ENCODE measurements around the gene ATF1.
"Not testable (repeated sequence)": the region's sequence is repeated elsewhere in the genome, so short reads cannot be mapped to it uniquely, and the experiment has no call there.

Gene ATF1

DNA sequence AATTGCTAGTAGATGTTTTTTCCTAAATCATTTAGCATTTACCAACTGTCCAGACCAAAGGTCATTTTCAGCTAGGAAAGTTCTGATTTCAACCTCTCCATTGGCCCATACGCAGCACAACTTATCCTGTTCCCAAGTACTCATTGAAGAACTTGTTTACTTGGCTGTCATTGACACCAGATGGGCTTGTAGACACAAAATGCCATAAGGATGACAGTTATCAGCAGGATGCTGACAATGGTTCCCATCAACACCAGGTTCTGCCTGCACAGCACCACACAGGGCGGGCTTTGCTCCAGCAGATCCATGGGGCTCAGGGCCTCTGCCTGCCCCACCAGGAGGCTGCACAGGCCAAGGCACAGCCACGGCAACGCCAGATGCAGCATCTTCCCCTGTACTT is 42.3 kb downstream of the ATF1 start:
- DNase-seq = no peak

DNA sequence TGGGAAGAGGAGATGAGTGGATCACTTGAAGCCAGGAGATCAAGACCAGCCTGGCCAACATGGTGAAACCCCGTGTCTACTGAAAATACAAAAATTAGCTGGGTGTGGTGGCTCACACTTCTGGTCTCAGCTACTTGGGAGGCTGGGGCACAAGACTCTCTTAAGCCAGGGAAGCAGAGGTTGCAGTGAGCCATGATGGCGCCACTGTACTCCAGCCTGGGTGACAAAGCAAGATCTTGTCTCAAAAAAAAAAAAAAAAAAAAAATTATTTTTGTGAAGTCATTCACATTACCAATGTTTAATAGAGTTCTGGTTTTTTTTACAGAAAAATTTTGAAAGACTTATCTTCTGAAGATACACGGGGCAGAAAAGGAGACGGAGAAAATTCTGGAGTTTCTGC is 45.2 kb downstream of the ATF1 start:
- not testable (repeated sequence) for DNase-seq

DNA sequence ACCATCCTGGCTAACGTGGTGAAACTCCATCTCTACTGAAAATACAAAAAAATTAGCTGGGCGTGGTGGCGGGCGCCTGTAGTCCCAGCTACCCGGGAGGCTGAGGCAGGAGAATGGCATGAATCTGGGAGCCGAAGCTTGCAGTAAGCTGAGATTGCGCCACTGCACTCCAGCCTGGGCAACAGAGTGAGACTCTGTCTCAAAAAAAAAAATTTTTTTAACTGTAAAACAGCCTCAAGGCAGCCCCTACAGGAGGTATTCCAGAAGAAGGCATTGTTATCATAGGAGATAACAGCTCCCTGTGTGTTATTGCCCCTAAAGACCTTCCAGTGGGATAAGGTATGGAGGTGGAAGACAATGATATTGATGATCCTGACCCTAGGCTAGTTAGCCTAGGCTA is 51.0 kb downstream of the ATF1 start:
- DNase-seq = not testable (repeated sequence)

DNA sequence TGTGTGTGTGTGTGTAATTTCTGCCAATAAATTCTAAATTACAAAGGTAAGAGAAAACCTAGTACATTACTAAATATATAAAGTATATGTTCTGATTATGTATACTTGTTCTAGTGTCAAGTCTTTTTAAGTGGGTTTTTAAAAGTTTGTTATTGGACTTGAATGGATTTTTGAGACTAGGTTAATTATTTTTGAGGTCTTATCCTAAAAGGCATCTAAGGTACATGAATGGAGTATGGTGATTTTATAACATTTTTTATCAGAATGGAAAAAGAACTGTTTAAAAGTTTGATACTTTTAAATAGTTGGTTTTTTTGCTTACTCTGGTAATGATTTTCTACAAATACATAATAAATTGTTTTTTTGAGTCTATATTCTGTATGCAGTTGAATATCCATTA is 56.3 kb downstream of the ATF1 start:
- no peak for DNase-seq

DNA sequence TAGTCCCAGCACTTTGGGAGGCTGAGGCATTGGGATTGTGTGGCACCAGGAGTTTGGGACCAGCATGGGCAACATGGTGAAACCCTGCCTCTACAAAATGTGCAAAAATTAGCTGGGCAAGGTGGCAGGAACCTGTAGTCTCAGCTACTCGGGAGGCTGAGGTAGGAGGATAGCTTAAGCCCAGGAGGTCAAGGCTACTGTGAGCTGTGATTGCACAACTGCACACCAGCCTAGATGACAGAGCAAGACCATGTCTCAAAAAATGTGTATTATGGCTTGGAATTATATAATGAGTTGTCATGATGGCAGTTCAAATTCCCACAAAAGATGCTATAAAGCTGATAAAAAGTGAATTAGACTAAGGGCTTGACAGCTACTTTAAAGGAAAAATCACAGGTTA is 58.2 kb downstream of the ATF1 start:
- DNase-seq = no peak

DNA sequence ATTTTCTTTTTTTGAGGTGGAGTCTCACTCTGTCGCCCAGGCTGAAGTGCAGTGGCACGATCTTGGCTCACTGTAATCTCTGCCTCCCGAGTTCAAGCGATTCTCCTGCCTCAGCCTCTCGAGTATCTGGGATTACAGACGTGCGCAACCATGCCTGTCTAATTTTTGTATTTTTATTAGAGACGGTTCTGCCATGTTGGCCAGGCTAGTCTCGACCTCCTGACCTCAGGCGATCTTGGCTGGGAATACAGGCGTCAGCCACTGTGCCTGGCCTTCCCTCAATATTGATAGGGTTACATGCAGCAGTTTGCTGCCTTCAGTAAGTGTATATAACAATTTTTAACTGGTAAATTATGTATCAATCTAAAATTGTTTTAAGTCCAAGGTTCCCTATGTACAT is 59.8 kb downstream of the ATF1 start:
- DNase-seq = not testable (repeated sequence)

DNA sequence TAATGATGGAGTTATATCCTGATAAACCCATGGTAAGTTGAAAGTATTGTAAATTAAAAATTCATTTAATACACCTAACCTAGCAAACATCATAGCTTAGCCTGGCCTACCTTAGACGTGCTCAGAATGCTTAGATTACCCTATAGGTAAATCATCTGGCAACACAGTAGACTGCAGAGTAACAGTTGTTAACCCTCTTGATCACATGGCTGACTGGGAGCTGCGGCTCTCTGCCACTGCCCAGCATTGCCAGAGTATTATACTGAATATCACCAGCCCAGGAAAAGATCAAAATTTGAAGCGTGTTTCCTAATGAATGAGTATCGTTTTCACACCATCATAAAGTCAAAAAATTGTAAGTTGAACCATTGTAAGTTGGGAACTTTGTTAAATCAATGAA is 61.0 kb downstream of the ATF1 start:
- no peak for DNase-seq

DNA sequence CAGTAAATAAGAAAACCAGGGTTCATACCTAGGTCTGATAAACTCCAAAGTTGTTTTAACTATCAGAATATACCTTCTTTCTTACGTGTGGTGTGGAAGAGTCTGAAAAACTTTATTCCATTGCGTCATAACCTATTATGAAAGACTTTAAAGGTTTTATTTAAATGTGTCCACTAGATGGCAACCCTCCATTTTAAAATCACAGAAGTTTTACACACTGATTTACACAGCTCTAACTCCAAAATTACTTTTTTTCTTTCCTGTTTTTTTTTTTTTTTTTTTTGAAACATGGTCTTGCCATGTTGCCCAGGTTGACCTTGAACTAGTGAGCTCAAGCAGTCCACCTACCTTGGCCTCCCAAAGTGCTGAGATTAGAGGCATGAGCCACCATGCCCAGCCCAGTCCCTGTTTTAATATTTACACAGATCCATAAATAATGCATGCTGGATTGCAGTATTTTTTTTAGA is 61.5 kb downstream of the ATF1 start:
- peak; percentile 48 for DNase-seq

DNA sequence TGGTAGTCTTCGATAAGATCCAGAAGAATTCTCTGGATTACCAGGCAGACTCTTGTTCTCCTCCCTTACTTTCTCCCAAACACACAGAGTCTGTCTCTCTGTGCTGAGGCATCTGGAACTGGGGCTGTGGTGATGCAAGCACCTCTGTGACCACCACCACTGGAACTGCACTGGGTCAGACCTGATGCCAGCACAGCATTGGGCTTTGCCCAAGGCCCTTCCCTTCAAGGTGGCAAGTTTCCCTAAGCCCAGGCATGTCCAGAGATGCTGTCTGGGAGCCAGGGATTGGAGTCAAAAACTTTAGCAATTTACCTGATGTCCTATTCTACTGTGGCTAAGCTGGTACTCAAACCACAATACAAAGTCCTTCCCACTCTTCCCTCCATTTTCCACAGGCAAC is 64.2 kb downstream of the ATF1 start:
- no peak for DNase-seq

DNA sequence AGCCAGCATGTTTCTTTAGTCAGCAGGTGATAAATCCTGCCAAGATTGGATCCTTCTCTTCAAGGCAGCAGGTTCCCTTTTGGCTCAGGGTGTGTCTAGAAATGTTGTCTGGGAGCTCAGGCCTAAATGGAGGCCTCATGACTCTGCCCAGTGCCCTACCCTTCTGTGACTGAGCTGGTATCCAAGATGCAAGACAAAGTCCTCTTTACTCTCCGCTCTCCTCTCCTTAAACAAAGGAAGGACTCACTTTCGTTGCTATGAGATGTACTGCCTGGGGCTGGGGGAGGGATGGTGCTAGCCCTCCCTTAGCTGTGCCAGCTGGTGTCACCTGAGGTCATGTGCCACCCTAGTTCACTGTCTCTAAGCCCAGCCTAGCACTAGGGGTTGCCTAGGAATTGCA is 65.0 kb downstream of the ATF1 start:
- no peak for DNase-seq

DNA sequence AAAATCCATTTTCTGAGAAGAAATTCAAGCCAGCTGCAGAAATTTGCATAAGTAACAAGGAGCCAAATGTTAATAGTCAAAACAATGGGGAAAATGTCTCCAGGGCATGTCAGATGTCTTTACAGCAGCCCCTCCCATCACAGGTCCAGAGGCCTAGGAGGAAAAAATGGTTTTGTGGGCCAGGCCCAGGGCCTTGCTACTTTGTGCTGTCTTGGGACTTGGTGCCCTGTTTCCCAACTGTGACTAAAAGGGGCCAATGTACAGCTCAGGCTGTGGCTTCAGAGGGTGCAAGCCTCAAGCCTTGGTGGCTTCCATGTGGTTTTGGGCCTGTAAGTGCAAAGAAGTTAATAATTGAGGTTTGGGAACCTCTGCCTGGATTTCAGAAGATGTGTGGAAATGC is 69.9 kb downstream of the ATF1 start:
- not testable (repeated sequence) for DNase-seq

DNA sequence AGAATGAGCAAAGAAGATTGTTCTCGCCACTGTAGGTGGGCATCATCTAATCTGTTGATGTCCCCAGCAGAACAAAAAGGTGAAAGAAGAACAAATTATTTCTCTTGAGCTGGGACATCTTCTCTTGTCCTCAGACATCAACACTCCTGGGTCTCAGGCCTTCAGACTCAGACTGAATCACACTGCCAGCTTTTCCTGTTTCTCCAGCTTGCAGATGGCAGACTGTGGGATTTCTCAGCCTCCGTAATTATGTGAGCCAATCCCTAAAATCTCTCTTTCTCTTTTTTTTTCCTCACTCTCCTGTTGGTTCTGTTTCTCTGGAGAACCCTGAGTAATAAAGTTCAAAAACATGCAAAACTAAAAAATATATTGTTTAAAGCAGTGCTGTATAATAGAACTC is 75.1 kb downstream of the ATF1 start:
- no peak for DNase-seq

DNA sequence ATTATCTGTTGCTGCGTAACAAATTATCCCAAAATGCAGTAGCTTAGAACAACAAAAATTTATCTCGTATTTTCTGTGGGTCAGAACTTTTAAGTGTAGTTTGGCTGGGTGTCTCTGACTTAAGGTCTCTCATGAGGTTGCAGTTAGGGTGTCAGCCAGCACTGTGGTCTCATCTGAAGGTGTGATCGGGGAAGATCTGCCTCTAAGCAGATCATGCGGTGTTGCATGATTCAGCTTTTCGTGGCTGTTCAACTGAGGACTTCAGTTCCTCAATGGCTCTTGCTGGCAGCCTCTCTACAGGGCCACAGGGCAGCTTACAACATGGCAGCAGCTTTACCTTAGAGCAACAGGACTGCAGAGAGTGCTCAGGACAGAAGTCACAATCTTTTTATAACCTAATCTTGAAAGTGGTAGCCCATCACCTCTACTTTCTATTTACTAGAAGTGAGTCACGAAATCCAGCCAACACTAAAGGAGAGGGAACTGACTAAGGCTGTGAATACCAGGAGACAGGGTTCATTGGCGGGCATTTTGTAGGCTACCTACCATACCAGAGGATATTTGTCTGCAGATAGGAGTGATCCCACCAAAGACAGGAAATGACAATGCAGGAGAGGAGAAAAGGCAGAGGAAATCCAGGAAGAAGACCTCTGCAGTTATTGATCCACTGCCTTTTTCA is 77.0 kb downstream of the ATF1 start:
- no peak for DNase-seq

DNA sequence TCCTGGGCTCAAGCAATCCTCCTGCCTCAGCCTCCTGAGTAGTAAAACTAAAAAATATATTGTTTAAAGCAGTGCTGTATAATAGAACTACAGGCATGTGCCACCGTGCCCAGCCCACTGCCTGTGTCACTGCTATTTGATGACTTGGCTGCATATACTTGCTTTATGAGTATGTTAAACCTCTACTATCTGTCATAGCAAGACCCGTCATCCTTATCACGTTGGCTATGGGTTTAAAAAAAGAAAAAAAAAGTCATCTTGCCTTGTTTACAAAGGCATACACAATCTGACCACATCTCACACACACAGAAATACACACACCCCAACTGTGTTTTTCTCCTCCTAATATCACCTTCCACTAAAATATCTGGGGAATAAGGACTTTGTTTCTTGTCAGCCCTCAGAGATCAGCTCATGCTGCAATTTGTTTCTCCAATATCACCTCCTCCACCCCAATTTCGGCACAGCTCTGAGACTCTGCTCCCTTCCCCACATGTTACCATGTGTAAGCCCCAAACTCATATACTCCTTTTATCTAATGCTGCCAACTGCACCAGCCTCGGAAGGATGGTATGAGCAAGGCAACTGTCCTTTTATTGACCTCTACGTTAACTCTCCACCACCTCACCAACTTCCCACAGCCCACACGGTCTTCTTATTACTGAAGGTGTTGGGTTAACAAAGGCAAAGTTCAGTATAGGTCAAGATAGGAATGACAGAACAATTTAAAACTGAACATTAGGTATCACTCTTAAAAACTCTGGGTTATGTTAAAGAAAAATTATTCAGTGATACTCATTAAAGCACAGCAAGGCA is 78.0 kb downstream of the ATF1 start:
- DNase-seq = no peak

DNA sequence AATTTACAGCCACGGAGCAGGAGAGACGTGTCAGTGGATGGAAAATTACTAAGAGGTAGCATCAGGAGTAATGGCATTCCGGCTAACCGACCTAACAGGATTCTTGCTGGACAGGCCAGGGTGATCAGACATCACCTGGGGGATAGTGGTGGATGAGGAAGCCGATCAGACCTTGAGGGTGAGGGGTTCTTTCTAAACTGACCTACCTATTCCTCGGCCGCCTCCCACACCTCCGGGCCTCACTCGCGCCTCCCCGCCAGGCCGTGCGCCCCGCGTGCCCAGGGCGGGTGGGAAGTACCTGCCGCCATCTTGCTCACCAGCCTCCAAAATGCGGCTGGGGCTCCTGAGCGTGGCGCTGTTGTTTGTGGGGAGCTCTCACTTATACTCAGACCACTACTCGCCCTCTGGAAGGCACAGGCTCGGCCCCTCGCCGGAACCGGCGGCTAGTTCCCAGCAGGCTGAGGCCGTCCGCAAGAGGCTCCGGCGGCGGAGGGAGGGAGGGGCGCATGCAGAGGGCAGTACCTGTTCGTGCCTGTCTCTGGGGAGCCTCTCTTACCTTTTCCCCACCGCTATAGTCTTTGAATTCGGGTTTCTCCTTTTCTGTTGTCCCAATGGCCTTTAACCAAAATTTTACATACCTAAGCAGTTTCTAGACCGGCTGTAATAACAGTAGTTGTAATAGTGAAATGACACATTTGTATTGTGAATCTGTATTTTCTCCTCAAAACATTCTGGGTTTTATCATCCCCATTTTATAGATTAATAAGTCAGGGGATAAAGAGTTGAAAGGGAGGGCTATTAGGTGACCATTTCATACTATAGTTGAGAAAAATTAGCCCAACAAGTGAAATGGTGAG is 79.0 kb downstream of the ATF1 start, which contains the start of gene TMPRSS12:
Gene TMPRSS12 (plus strand): TSS at position 290 of the 857 bp plus-strand sequence. CDS start 39 bp downstream, at position 329.
- DNase-seq = no peak

DNA sequence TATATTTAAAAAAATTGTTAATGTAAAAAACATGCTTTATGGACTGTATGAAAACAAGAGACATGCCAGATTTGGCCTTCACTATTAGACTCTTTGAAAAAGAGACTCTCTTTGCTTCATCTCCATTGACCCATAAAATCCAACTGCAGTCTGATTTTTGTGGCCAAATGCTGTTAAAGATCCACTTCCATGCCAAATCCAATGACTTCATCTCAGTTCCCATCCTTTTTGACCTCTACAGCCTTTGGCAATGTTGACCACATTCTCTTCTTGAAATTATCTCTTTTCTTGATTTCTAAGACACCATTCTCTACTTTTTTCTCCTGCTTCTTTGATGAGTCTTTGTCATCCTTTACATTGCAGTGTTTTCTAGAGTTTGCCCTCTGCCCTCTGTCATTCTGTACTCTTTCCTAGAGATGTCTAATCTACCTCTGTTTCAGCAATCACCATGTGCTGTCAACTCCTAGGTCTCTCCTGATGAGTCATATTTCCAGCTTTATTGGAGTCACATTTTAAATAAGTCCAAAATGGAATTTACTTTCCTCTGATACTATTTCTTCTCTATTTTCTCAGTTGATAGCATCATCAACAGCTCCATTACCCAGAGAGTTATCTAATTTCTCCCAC is 81.2 kb downstream of the ATF1 start:
- DNase-seq = no peak

DNA sequence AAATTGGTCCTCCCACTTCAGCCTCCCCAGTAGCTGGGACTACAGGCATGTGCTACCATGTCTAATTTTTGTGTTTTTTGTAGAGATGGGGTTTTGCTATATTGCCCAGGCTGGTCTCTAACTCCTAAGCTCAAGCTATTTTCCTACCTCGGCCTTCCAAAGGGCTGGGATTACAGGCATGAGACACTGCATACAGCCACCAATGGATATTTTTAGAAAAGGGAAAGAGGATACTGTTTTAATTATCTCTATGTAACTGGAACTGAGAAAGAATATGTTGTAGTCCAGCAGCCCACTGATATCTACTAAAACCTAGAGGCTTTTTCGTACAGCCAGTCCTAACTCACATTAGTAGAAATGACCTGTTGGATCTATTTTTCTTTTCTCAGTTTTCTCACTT is 85.1 kb downstream of the ATF1 start:
- DNase-seq = no peak

DNA sequence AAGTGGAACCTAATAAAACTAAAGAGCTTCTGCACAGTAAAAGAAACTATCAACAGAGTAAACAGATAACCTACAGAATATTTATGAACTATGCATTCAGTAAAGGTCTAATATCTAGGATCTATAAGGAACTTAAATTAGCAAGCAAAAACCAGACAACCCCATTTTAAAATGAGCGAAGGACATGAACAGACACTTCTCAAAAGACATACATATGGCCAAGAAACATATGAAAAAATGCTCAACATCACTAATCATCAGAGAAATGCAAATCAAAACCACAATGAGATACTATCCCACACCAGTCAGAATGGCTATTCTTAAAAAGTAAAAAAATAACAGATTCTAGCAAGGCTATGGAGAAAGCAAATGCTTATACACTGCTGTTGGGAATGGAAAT is 91.3 kb downstream of the ATF1 start:
- not testable (repeated sequence) for DNase-seq

DNA sequence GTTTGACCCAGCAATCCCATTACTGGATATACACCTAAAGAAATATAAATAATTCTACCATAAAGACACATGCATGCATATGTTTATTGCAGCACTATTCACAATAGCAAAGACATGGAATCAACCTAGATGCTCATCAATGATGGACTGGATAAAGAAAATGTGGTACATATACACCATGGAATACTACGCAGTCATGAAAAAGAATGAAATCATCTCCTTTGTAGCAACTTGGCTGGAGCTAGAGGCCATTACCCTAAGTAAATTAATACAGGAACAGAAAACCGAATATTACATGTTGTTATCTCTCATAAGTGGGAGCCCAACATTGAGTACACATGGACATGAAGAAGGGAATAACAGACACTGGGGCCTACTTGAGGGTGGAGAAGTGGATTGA is 91.8 kb downstream of the ATF1 start:
- not testable (repeated sequence) for DNase-seq

DNA sequence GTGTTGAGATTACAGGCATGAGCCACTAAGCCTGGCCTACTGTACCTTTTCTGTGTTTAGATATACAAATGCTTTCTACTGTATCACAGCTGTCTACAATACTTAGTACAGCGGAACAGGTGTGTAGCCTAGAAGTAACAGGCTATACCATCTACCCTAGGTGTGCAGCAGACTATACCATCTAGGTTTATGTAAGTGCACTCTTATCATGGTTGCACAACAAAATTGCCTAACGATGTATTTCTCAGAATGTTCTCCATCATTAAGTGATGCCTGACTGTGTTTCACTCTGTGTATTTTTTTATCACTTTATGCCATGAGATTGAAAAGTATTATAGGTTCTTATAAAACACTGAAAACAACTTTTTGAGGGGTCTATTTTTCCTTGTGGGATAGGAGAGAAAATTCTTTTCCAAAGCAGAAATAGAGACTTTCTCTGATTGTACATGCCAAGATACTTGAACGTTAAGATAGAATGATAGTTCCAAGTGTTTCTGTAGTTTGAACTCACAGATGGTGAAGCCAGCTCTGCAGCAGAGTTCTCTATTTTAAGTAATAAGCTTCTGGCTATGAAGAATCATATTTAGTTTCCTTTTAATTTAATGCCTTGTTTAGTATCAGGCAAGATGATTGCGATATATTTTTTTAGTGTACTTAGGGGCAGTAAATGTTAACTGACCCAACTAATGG is 95.9 kb downstream of the ATF1 start:
- DNase-seq = no peak

DNA sequence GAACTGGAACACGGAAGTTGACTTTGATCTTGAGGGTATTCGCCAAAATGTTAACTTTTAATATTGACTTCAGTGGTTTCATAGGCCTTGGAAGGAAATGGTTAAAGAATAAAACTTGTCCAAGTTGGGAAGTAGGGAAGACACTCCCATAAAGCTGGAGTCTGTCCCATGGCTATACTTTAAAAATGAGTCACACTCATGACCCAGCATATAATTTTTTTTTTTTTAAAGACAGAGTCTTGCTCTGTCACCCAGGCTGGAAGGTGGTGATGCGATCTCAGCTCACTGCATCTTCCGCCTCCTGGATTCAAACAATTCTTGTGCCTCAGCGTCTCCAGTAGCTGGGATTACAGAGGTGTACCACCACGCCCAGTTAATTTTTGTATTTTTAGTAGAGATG is 98.4 kb downstream of the ATF1 start:
- peak; percentile 68 for DNase-seq

DNA sequence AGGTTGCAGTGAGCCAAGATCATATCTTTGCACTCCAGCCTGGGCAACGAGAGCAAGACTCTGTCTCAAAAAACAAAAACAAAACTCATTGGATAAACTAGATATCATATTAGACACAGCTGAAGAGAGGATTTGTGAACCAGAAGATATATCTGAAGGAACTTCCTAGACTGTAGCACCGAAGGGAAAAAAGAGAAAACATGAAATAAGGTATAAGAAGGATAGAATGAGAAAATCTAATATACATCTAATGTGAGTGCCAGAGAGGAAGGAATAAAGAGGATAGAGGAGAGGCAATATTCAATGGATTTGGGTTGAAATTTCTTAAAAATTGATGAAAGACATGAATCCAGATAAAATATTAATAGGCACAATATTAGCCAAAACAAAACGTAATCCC is 101.4 kb downstream of the ATF1 start:
- DNase-seq = no peak

All from NCI-H226 (cell line).